HEK293T (cell line): ENCODE measurements around the gene ZNF91.

ENCODE experiments used
- CTCF ChIA-PET: fragments of 350-600 bp; formaldehyde crosslinking; extraction: SDS; loops from one replicate; lab custom pipeline; 2021; ENCODE audit warnings: antibody characterized with exemption, inconsistent platforms; lab: Yijun Ruan, JAX
- POLR2A ChIA-PET: fragments of 350-600 bp; formaldehyde crosslinking; extraction: SDS; loops from one replicate; lab custom pipeline; 2020; ENCODE audit warnings: antibody characterized with exemption, inconsistent platforms; lab: Yijun Ruan, JAX
- DNase-seq: peaks from one replicate; pipeline ENCODE4 v3.0.0; 2012; ENCODE audit warnings: mixed read lengths; ENCODE audit errors: extremely low spot score
- ARNT ChIP-seq: fragments of 450-650 bp; IDR thresholded peaks from 2 replicates; pipeline ENCODE4 v1.6.1; 2017; ENCODE audit warnings: mild to moderate bottlenecking
- BHLHE40 ChIP-seq: fragments of 450-650 bp; IDR thresholded peaks from 2 replicates; pipeline ENCODE4 v1.6.1; 2016; ENCODE audit warnings: mild to moderate bottlenecking, moderate library complexity, borderline replicate concordance
- CTBP1 ChIP-seq: fragments of 450-650 bp; IDR thresholded peaks from 2 replicates; pipeline ENCODE4 v1.6.1; 2016; ENCODE audit warnings: borderline replicate concordance
- ELF4 ChIP-seq: fragments of 450-650 bp; IDR thresholded peaks from 2 replicates; pipeline ENCODE4 v1.6.1; 2017; ENCODE audit warnings: antibody characterized with exemption
- FOXA1 ChIP-seq: fragments of 450-650 bp; IDR thresholded peaks from 2 replicates; pipeline ENCODE4 v1.6.1; 2016; ENCODE audit warnings: mild to moderate bottlenecking
- FOXK2 ChIP-seq: fragments of 450-650 bp; IDR thresholded peaks from 2 replicates; pipeline ENCODE4 v1.6.1; 2016; ENCODE audit warnings: mild to moderate bottlenecking
- FOXM1 ChIP-seq: fragments of 450-650 bp; IDR thresholded peaks from 2 replicates; pipeline ENCODE4 v1.6.1; 2017; ENCODE audit warnings: mild to moderate bottlenecking, borderline replicate concordance
- HDGF ChIP-seq: fragments of 450-650 bp; IDR thresholded peaks from 2 replicates; pipeline ENCODE4 v1.6.1; 2017; ENCODE audit warnings: antibody characterized with exemption, borderline replicate concordance
- L3MBTL2 ChIP-seq: fragments of 450-650 bp; conservative IDR thresholded peaks from 2 replicates; pipeline ENCODE4 v1.6.1; 2016; ENCODE audit warnings: mild to moderate bottlenecking
- LEF1 ChIP-seq: fragments of 450-650 bp; IDR thresholded peaks from 2 replicates; pipeline ENCODE4 v1.6.1; 2017; ENCODE audit warnings: mild to moderate bottlenecking, borderline replicate concordance
- NFRKB ChIP-seq: fragments of 450-650 bp; IDR thresholded peaks from 2 replicates; pipeline ENCODE4 v1.6.1; 2016; ENCODE audit warnings: mild to moderate bottlenecking, moderate library complexity
- SP1 ChIP-seq: fragments of 450-650 bp; IDR thresholded peaks from 2 replicates; pipeline ENCODE4 v1.6.1; 2017
- SUZ12 ChIP-seq: fragments of 450-650 bp; IDR thresholded peaks from 2 replicates; pipeline ENCODE4 v1.6.1; 2016; ENCODE audit warnings: mild to moderate bottlenecking
- TARDBP ChIP-seq: fragments of 450-650 bp; IDR thresholded peaks from 2 replicates; pipeline ENCODE4 v1.6.1; 2016
- ZNF384 ChIP-seq: fragments of 450-650 bp; IDR thresholded peaks from 2 replicates; pipeline ENCODE4 v1.6.1; 2016
- TF ChIP-seq, protein P1 (sequence below): fragments of 450-650 bp; IDR thresholded peaks from 2 replicates; pipeline ENCODE4 v1.6.1; 2016

Gene ZNF91

DNA sequence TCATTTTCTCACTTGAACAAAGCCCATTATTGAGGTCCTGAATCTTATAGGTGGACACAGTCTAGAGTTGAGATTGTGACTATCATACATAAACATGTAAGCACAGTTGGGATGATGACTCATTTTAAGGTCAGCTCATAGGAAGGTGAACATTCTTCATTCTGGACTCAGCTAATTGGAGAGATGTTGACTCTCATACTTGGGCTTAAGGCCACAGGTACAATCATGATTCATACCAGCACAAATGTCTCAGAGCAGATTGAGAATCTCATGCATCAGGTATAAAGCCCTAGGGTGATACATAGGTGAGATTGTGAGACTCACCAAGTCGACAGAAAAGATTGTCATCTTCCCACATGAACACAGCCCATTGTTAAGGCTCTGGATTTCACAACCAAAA is 82.8 kb downstream of the ZNF91 start:
- CTCF ChIA-PET, result no interaction called here
- DNase-seq, result no peak
- POLR2A ChIA-PET, result no interaction called here
- TF ChIP-seq TARDBP (no peak), LEF1 (no peak), ELF4 (no peak), L3MBTL2 (no peak), NFRKB (no peak), CTBP1 (no peak), FOXA1 (no peak)

GRCh38 chr19:23311551-23311950 is 83.7 kb downstream of the ZNF91 start:
- CTCF ChIA-PET, result no interaction called here
- TF ChIP-seq L3MBTL2 (no peak), BHLHE40 (no peak), ELF4 (no peak), FOXA1 (no peak), TARDBP (no peak), LEF1 (no peak), FOXK2 (no peak), ZNF384 (no peak), CTBP1 (no peak), HDGF (no peak), NFRKB (no peak), SP1 (no peak)
- TF ChIP-seq, protein P1, sequence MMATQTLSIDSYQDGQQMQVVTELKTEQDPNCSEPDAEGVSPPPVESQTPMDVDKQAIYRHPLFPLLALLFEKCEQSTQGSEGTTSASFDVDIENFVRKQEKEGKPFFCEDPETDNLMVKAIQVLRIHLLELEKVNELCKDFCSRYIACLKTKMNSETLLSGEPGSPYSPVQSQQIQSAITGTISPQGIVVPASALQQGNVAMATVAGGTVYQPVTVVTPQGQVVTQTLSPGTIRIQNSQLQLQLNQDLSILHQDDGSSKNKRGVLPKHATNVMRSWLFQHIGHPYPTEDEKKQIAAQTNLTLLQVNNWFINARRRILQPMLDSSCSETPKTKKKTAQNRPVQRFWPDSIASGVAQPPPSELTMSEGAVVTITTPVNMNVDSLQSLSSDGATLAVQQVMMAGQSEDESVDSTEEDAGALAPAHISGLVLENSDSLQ, result no peak
- POLR2A ChIA-PET, result no interaction called here
- DNase-seq, result no peak

DNA sequence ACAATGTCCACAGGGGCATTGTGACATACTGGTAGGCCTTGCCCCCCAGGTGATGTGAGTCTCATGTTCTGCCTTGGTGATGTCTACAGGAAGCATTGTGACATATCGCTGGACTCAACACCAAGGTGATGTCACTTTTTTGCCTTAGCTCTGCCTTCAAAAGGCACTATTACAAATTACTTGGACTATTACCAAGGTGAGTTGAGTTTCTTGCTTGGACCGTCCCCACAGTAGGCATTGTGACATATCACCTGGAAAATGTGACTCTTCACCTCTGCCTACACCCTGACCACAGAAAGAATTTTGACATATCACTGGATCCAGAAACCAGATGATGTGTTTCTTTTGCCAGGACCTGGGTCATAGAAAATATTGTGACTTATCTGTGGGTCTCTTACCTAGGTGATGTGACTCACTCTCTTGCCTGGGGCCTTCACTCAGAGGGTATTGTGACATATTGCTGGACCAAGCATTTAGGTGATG is 84.5 kb downstream of the ZNF91 start:
- ChIA-PET POLR2A (no interaction called here), CTCF (no interaction called here)
- DNase-seq, result no peak
- TF ChIP-seq BHLHE40 (no peak), TARDBP (no peak), FOXA1 (no peak), ARNT (no peak), NFRKB (no peak), ZNF384 (no peak), FOXM1 (no peak), SP1 (no peak), ELF4 (no peak), L3MBTL2 (no peak), HDGF (no peak), CTBP1 (no peak), FOXK2 (no peak), LEF1 (no peak), SUZ12 (no peak)
- TF ChIP-seq, protein P1, result no peak

DNA sequence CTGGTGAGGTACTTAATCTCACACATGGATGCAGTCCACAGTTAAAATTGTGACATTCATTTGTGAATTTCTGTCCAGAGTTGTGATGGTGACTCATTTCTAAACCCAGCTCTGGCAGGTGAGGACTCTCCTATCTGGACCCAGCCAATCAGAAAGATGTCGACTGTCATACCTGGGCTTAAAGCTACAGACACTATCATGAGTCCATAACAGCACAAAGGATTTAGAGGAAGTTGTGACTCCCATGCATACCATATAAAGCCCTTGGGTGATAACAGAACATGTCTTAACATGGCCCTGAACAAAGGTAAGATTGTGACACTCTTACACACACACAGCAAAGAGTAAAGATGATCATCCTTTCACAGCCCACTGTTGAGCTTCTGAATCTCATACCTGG is 85.3 kb downstream of the ZNF91 start:
- TF ChIP-seq TARDBP (no peak), CTBP1 (no peak), SUZ12 (no peak), ARNT (no peak), ELF4 (no peak), FOXA1 (no peak), BHLHE40 (no peak), NFRKB (no peak), FOXM1 (no peak), ZNF384 (no peak), L3MBTL2 (no peak)
- TF ChIP-seq, protein P1, result no peak
- no peak for DNase-seq
- ChIA-PET POLR2A (no interaction called here), CTCF (no interaction called here)

- CTCF ChIA-PET, result no interaction called here
- TF ChIP-seq CTBP1 (no peak), FOXM1 (no peak), ZNF384 (no peak), HDGF (no peak), FOXA1 (no peak), ARNT (no peak), SP1 (no peak), NFRKB (no peak), L3MBTL2 (no peak)
- TF ChIP-seq, protein P1, result no peak
- POLR2A ChIA-PET, result no interaction called here
- no peak for DNase-seq
Observed at GRCh38 chr19:23305555-23305954, 89.7 kb downstream of the ZNF91 start.

DNA sequence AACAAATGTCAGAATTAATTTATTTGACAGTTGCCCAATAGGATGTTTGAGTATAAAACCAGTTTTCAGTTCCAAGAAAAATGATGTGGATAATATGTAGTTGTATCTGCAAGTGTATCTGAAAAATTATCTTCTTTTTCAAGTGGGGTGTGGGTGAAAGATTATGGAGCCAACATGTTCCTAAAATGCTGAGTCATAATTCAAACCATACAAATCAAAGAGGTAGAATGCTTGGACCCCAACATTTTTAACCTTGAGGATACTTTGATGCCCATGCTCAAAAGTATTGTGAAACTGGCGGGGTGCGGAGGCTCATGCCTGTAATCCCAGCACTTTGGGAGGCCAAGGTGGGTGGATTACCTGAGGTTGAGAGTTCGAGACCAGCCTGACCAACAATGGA is 91.0 kb downstream of the ZNF91 start:
- TF ChIP-seq, protein P1, result no peak
- ChIA-PET CTCF (no interaction called here), POLR2A (no interaction called here)

More for the DNA sequence above, 91.0 kb downstream of the ZNF91 start:
- no peak for DNase-seq
